CD4-positive, alpha-beta T cell (primary cell): ENCODE data around the gene SYT13. TPM values are rescaled to one million over a fixed set of nuclear protein-coding genes. Genes with fewer than 3 reads are reported as not detected.

Source experiments
- ATAC-seq: fragments of 200-7000 bp; cut with Tn5 transposase; one replicate; pipeline ENCODE4 v1.10.0; 2022; ENCODE audit warnings: mild to moderate bottlenecking; ENCODE audit not compliant: poor library complexity
- CTCF ChIA-PET: fragments of 350-600 bp; sonication (Branson Sonifier 250); formaldehyde crosslinking; loops from one replicate; lab custom pipeline; 2021; ENCODE audit warnings: antibody characterized with exemption, inconsistent platforms; lab: Charles Lee
- POLR2A ChIA-PET: fragments of 350-600 bp; sonication (Branson Sonifier 250); formaldehyde crosslinking; loops from one replicate; lab custom pipeline; 2021; ENCODE audit warnings: antibody characterized with exemption, inconsistent platforms; lab: Charles Lee
- DNase-seq, 14 experiments: peaks; one replicate each; pipeline ENCODE4 v3.0.0-alpha.2; 2013 to 2020; ENCODE audit warnings: mixed read lengths in 2 of 14
- H3K27ac ChIP-seq, 2 donors: one replicate each; pipeline versions ENCODE4 v1.5.1 to v1.7.0; 2013; ENCODE audit warnings: low read length in 2 of 2, low read depth in 1 of 2, mild to moderate bottlenecking in 1 of 2
- H3K27me3 ChIP-seq, 2 experiments: 1 replicate in 1 of 2; 2 replicates in 1 of 2; pipeline versions ENCODE4 v1.6.1 to v1.7.0; 2013; ENCODE audit warnings: low read length in 2 of 2, control low read depth in 1 of 2, mild to moderate bottlenecking in 1 of 2, moderate library complexity in 1 of 2; ENCODE audit not compliant: insufficient read depth in 2 of 2, control insufficient read depth in 1 of 2
- H3K36me3 ChIP-seq: one replicate; pipeline ENCODE4 v1.6.1; 2013; ENCODE audit warnings: low read length, control low read depth; ENCODE audit not compliant: insufficient read depth
- H3K4me1 ChIP-seq: one replicate; pipeline ENCODE4 v1.6.1; 2013; ENCODE audit warnings: low read length, control low read depth; ENCODE audit not compliant: insufficient read depth
- H3K4me3 ChIP-seq: one replicate; pipeline ENCODE4 v1.5.1; 2013; ENCODE audit warnings: mild to moderate bottlenecking, low read length, moderate library complexity
- H3K9me3 ChIP-seq, 2 experiments: 1 replicate in 1 of 2; 2 replicates in 1 of 2; pipeline versions ENCODE4 v1.6.1 to v1.7.0; 2013; ENCODE audit warnings: low read length in 2 of 2, mild to moderate bottlenecking in 2 of 2, control low read depth in 1 of 2, moderate library complexity in 1 of 2; ENCODE audit not compliant: control insufficient read depth in 1 of 2, insufficient read depth in 1 of 2
- H3K27ac Mint-ChIP-seq: one replicate; pipeline ENCODE4 v1.8.0; 2020; ENCODE audit warnings: mixed read lengths
- H3K27me3 Mint-ChIP-seq: one replicate; pipeline ENCODE4 v1.8.0; 2021; ENCODE audit warnings: mixed read lengths
- H3K36me3 Mint-ChIP-seq: one replicate; pipeline ENCODE4 v1.8.0; 2021; ENCODE audit warnings: low read depth, mixed read lengths
- H3K4me1 Mint-ChIP-seq: one replicate; pipeline ENCODE4 v1.8.0; 2021; ENCODE audit warnings: low read depth, mixed read lengths
- H3K4me3 Mint-ChIP-seq: one replicate; pipeline ENCODE4 v1.8.0; 2020; ENCODE audit warnings: mild to moderate bottlenecking, mixed read lengths
- H3K9me3 Mint-ChIP-seq: one replicate; pipeline ENCODE4 v1.8.0; 2020; ENCODE audit warnings: mixed read lengths
- CTCF ChIP-seq: fragments of 200-600 bp; IDR thresholded peaks from one replicate; pipeline ENCODE4 v1.8.0; 2022; ENCODE audit warnings: antibody characterized with exemption, mild to moderate bottlenecking
- intact Hi-C, 2 experiments: fragments of 100-400 bp; cut with DNase I in 1 of 2; cut with micrococcal nuclease in 1 of 2; formaldehyde crosslinking; loops; one replicate each; pipeline versions ENCODE4 v1.15.1 to v1.9.0; 2023 to 2025; cut with DNase I, micrococcal nuclease
- total RNA-seq, 174 experiments: library from RNA in 2 of 174; stranded (reverse) in 2 of 174; gene quantifications; one replicate each; pipeline ENCODE4 v1.2.3 and lab custom pipeline; 2021 to 2026

SYT13 gene
- total RNA-seq, 2 experiments from 2014 or later: not detected

- Histone ChIP-seq H3K9me3 (peaks cover 0 to 7% of the 10 kb centered on the region in 2 experiments), H3K4me1 (peaks cover 3% of the 10 kb centered on the region), H3K27ac (no peak overlapping the region), H3K36me3 (no peaks in the 10 kb centered on the region), H3K27me3 (no peaks in the 10 kb centered on the region), H3K4me3 (no peak overlapping the region)
- Mint-ChIP-seq H3K9me3 (peaks cover 1% of the 10 kb centered on the region), H3K27ac (no peak overlapping the region), H3K36me3 (no peaks in the 10 kb centered on the region), H3K4me3 (no peak overlapping the region), H3K27me3 (peaks cover 16% of the 10 kb centered on the region), H3K4me1 (no peaks in the 10 kb centered on the region)
- POLR2A ChIA-PET: no interaction called here
- CTCF ChIA-PET: no interaction called here
- intact Hi-C loops: loop anchor here (1.0 to 10.0 kb wide), 4 partner anchors 222 to 717 kb away; no protein-coding TSS in a partner anchor
- ATAC-seq (no peak), DNase-seq (no peak)
- no peak for TF ChIP-seq CTCF
Measured at GRCh38 chr11:45331839-45332238, 45.7 kb upstream of the SYT13 start.

- peaks cover 32% of the 10 kb centered on the region for H3K27me3 Mint-ChIP-seq
- CTCF ChIA-PET: interaction anchor here (2.3 kb wide), 1 partner anchor 218 kb away, joined by 8 read pairs; no protein-coding TSS in a partner anchor
Measured at GRCh38 chr11:45328726-45329125, 42.6 kb upstream of the SYT13 start.

GRCh38 chr11:45324459-45324858 is 38.3 kb upstream of the SYT13 start:
- CTCF ChIA-PET: no interaction called here
- Mint-ChIP-seq H3K27me3 (peaks cover 39% of the 10 kb centered on the region), H3K36me3 (no peaks in the 10 kb centered on the region), H3K4me1 (no peaks in the 10 kb centered on the region), H3K4me3 (no peak overlapping the region), H3K27ac (no peak overlapping the region), H3K9me3 (peaks cover 2% of the 10 kb centered on the region)
- peaks cover 0 to 8% of the 10 kb centered on the region in 2 experiments for H3K9me3 ChIP-seq
- ATAC-seq (no peak), DNase-seq (no peak)
- intact Hi-C loops: no loop called here
- no peaks in the 10 kb centered on the region for H3K36me3 ChIP-seq
- no peak for TF ChIP-seq CTCF
- H3K27me3 ChIP-seq: peaks cover 0 to 10% of the 10 kb centered on the region in 2 experiments
- no peak overlapping the region for H3K4me3 ChIP-seq
- POLR2A ChIA-PET: no interaction called here
- no peaks in the 10 kb centered on the region for H3K4me1 ChIP-seq
- H3K27ac ChIP-seq: no peak overlapping the region

More at GRCh38 chr11:45328726-45329125, 42.6 kb upstream of the SYT13 start:
- Histone ChIP-seq H3K36me3 (no peaks in the 10 kb centered on the region), H3K4me3 (no peak overlapping the region), H3K27me3 (peaks cover 0 to 2% of the 10 kb centered on the region in 2 experiments), H3K4me1 (peaks cover 3% of the 10 kb centered on the region), H3K9me3 (peaks cover 0 to 8% of the 10 kb centered on the region in 2 experiments), H3K27ac (no peak overlapping the region)
- no peak overlapping the region for H3K4me3 Mint-ChIP-seq
- no peak for DNase-seq
- H3K4me1 Mint-ChIP-seq: no peaks in the 10 kb centered on the region
- no peak for TF ChIP-seq CTCF
- no peak for ATAC-seq
- intact Hi-C loops: no loop called here
- no peak overlapping the region for H3K27ac Mint-ChIP-seq
- H3K9me3 Mint-ChIP-seq: peaks cover 2% of the 10 kb centered on the region
- POLR2A ChIA-PET: no interaction called here
- no peaks in the 10 kb centered on the region for H3K36me3 Mint-ChIP-seq
